ENCODE data around the gene RNF220. TPM values are rescaled to one million over a fixed set of nuclear protein-coding genes. Genes with fewer than 3 reads are reported as not detected.
A peak's percentile ranks its signal among the peaks of the same experiment; 100 is the strongest.

RNF220 gene
- total and polyA plus RNA-seq, 9 of the 15 experiments (the other 6 are each of a cell fraction or from before 2014, with no cell fraction given), result 5.1 to 117 (median 66.9) TPM

GRCh38 chr1:44531785-44532566, 126.9 kb downstream of the RNF220 start (continued):
- TF ChIP-seq, protein P1, sequence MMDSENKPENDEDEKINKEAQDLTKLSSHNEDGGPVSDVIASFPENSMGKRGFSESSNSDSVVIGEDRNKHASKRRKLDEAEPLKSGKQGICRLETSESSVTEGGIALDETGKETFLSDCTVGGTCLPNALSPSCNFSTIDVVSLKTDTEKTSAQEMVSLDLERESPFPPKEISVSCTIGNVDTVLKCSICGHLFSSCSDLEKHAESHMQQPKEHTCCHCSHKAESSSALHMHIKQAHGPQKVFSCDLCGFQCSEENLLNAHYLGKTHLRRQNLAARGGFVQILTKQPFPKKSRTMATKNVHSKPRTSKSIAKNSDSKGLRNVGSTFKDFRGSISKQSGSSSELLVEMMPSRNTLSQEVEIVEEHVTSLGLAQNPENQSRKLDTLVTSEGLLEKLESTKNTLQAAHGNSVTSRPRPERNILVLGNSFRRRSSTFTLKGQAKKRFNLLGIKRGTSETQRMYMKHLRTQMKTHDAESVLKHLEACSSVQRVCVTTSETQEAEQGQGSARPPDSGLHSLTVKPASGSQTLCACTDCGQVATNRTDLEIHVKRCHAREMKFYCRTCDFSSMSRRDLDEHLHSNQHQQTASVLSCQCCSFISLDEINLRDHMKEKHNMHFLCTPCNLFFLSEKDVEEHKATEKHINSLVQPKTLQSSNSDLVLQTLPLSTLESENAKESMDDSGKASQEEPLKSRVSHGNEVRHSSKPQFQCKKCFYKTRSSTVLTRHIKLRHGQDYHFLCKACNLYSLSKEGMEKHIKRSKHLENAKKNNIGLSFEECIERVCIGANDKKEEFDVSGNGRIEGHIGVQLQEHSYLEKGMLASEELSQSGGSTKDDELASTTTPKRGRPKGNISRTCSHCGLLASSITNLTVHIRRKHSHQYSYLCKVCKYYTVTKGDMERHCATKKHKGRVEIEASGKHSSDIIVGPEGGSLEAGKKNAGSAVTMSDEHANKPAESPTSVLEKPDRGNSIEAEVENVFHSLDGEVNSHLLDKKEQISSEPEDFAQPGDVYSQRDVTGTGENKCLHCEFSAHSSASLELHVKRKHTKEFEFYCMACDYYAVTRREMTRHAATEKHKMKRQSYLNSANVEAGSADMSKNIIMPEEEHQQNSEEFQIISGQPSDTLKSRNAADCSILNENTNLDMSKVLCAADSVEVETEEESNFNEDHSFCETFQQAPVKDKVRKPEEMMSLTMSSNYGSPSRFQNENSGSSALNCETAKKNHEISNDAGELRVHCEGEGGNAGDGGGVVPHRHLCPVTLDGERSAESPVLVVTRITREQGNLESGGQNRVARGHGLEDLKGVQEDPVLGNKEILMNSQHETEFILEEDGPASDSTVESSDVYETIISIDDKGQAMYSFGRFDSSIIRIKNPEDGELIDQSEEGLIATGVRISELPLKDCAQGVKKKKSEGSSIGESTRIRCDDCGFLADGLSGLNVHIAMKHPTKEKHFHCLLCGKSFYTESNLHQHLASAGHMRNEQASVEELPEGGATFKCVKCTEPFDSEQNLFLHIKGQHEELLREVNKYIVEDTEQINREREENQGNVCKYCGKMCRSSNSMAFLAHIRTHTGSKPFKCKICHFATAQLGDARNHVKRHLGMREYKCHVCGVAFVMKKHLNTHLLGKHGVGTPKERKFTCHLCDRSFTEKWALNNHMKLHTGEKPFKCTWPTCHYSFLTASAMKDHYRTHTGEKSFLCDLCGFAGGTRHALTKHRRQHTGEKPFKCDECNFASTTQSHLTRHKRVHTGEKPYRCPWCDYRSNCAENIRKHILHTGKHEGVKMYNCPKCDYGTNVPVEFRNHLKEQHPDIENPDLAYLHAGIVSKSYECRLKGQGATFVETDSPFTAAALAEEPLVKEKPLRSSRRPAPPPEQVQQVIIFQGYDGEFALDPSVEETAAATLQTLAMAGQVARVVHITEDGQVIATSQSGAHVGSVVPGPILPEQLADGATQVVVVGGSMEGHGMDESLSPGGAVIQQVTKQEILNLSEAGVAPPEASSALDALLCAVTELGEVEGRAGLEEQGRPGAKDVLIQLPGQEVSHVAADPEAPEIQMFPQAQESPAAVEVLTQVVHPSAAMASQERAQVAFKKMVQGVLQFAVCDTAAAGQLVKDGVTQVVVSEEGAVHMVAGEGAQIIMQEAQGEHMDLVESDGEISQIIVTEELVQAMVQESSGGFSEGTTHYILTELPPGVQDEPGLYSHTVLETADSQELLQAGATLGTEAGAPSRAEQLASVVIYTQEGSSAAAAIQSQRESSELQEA (IDR thresholded peaks at IDR 0.05; ENCODE audit: low read depth), result no peak
- TF ChIP-seq XRCC5 (IDR thresholded peaks at IDR 0.05; ENCODE audit: low read depth, low read length) (no peak), NCOA2 (IDR thresholded peaks at IDR 0.05; ENCODE audit: partially characterized antibody in 2 of 2) (peak in 1 of 2 experiments; percentile 35), ZNF518B (CRISPR knock-in tag; IDR thresholded peaks at IDR 0.05) (no peak), RBM25 (IDR thresholded peaks at IDR 0.05; ENCODE audit: low read depth, low read length, severe bottlenecking) (peak; percentile 37), GABPA (tag; conservative IDR thresholded peaks at IDR 0.05; ENCODE audit: low read depth) (0 out of 2 replicates have a peak, but pooled peaks have one; percentile 29), ZNF197 (CRISPR knock-in tag; IDR thresholded peaks at IDR 0.05; ENCODE audit: low read depth) (no peak), IFI16 (CRISPR knock-in tag; IDR thresholded peaks at IDR 0.05) (no peak), MTA1 (IDR thresholded peaks at IDR 0.05; ENCODE audit: borderline replicate concordance) (peak; percentile 86), SIRT6 (IDR thresholded peaks at IDR 0.05; ENCODE audit: low read depth, low read length) (no peak), KLF16 (IDR thresholded peaks at IDR 0.05) (no peak)
- TF ChIP-seq, protein P2, sequence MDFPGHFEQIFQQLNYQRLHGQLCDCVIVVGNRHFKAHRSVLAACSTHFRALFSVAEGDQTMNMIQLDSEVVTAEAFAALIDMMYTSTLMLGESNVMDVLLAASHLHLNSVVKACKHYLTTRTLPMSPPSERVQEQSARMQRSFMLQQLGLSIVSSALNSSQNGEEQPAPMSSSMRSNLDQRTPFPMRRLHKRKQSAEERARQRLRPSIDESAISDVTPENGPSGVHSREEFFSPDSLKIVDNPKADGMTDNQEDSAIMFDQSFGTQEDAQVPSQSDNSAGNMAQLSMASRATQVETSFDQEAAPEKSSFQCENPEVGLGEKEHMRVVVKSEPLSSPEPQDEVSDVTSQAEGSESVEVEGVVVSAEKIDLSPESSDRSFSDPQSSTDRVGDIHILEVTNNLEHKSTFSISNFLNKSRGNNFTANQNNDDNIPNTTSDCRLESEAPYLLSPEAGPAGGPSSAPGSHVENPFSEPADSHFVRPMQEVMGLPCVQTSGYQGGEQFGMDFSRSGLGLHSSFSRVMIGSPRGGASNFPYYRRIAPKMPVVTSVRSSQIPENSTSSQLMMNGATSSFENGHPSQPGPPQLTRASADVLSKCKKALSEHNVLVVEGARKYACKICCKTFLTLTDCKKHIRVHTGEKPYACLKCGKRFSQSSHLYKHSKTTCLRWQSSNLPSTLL (IDR thresholded peaks at IDR 0.05), result no peak

Measured in K562 (cell line).